ENCODE results near the gene GOLPH3. TPM values are rescaled to one million over a fixed set of nuclear protein-coding genes. Genes with fewer than 3 reads are reported as not detected.

Gene GOLPH3
- total RNA-seq, 1 experiment from 2014 or later, result 69.2 TPM

- intact Hi-C loops (cut with micrococcal nuclease), result no loop called here
- CTCF ChIA-PET, result no interaction called here
- POLR2A ChIA-PET, result no interaction called here
- Histone ChIP-seq H3K4me3 (replicated peaks in 1 of 2; ENCODE audit: low read depth in 1 of 2, low read length in 2 of 2) (no peak overlapping the region), H4K20me1 (ENCODE audit: insufficient read depth) (peaks cover 14% of the 10 kb centered on the region; the same call in 1 of the 2 replicates), H3K4me1 (ENCODE audit: control insufficient read depth in 1 of 2, insufficient read depth in 2 of 2, low read length in 2 of 2) (no peaks in the 10 kb centered on the region), H2AFZ (ENCODE audit: low read depth, low read length, poor library complexity, severe bottlenecking) (no peak overlapping the region), H3K27me3 (ENCODE audit: insufficient read depth, low read length) (no peaks in the 10 kb centered on the region), H3K36me3 (ENCODE audit: control insufficient read depth in 1 of 2, insufficient read depth in 2 of 2, low read length in 2 of 2) (peaks cover 12 to 21% of the 10 kb centered on the region in 2 experiments; a peak in 3 of 4 replicates), H3K27ac (ENCODE audit: low read depth, low read length) (no peak overlapping the region), H3K9ac (ENCODE audit: low read length) (no peak overlapping the region), H3K9me3 (ENCODE audit: control insufficient read depth in 1 of 2, insufficient read depth in 1 of 2, low read depth in 1 of 2, low read length in 2 of 2) (no peaks in the 10 kb centered on the region), H3K9me2 (ENCODE audit: insufficient read depth) (no peaks in the 10 kb centered on the region), H3K4me2 (ENCODE audit: low read length) (no peak overlapping the region), H3K79me2 (ENCODE audit: insufficient read depth, low read length) (peaks cover 84% of the 10 kb centered on the region)
- BruUV-seq (replicated peaks), result no TSS peak
- RAD21 ChIA-PET (ENCODE audit: low non-redundant PET in 1 of 2, low total read pairs in 2 of 2, uncharacterized antibody in 2 of 2, unreplicated experiment in 2 of 2), result no interaction called here
- ATAC-seq, result no peak
- no peak for DNase-seq (ENCODE audit: low read depth, low spot score)
- TF ChIP-seq SIN3A (IDR thresholded peaks at IDR 0.05; ENCODE audit: low read depth) (no peak), ATF3 (IDR thresholded peaks at IDR 0.05) (no peak), CTCF (IDR thresholded peaks at IDR 0.05 in 2 of 3, conservative IDR thresholded peaks at IDR 0.05 in 1 of 3; ENCODE audit: borderline replicate concordance in 1 of 3, insufficient read depth in 1 of 3, low read depth in 2 of 3, low read length in 2 of 3) (no peak), POLR2AphosphoS5 (IDR thresholded peaks at IDR 0.05; ENCODE audit: low read depth, low read length) (no peak)
Measured at GRCh38 chr5:32130865-32131264, 43.3 kb downstream of the GOLPH3 start.

- TF ChIP-seq ZNF274 (IDR thresholded peaks at IDR 0.05; ENCODE audit: low read depth, low read length), result no peak
- TF ChIP-seq CEBPB (IDR thresholded peaks at IDR 0.05; ENCODE audit: low read depth), result no peak
- no peak for TF ChIP-seq POLR2A (IDR thresholded peaks at IDR 0.05; ENCODE audit: borderline replicate concordance, extremely low read depth, insufficient read depth, insufficient read length)
- no peak for TF ChIP-seq ZFX (IDR thresholded peaks at IDR 0.05)
- TF ChIP-seq RAD21 (IDR thresholded peaks at IDR 0.05; ENCODE audit: low read depth), result no peak
- TF ChIP-seq POLR2AphosphoS5 (IDR thresholded peaks at IDR 0.05; ENCODE audit: low read depth, low read length), result no peak
- H4K20me1 ChIP-seq (ENCODE audit: insufficient read depth), result 0 out of 2 replicates have a peak, but pooled peaks cover 10% of the 10 kb centered on the region
- H3K4me3 ChIP-seq (replicated peaks in 1 of 2; ENCODE audit: low read depth in 1 of 2, low read length in 2 of 2), result no peak overlapping the region
- ChIA-PET RAD21 (ENCODE audit: low non-redundant PET in 1 of 2, low total read pairs in 2 of 2, uncharacterized antibody in 2 of 2, unreplicated experiment in 2 of 2) (no interaction called here), POLR2A (interaction anchor here (0.5 kb wide), 1 partner anchor 552 kb away, joined by 3 read pairs; no protein-coding TSS in a partner anchor), CTCF (no interaction called here)
- H3K79me2 ChIP-seq (ENCODE audit: insufficient read depth, low read length), result peaks cover 89% of the 10 kb centered on the region
- no peaks in the 10 kb centered on the region for H3K27me3 ChIP-seq (ENCODE audit: insufficient read depth, low read length)
- no peaks in the 10 kb centered on the region for H3K9me2 ChIP-seq (ENCODE audit: insufficient read depth)
- no peak overlapping the region for H2AFZ ChIP-seq (ENCODE audit: low read depth, low read length, poor library complexity, severe bottlenecking)
- DNase-seq (ENCODE audit: low read depth, low spot score), result no peak
- no TSS peak for BruUV-seq (replicated peaks)
- H3K9me3 ChIP-seq (ENCODE audit: control insufficient read depth in 1 of 2, insufficient read depth in 1 of 2, low read depth in 1 of 2, low read length in 2 of 2), result no peaks in the 10 kb centered on the region
- no peaks in the 10 kb centered on the region for H3K4me1 ChIP-seq (ENCODE audit: control insufficient read depth in 1 of 2, insufficient read depth in 2 of 2, low read length in 2 of 2)
- no peak overlapping the region for H3K9ac ChIP-seq (ENCODE audit: low read length)
- H3K36me3 ChIP-seq (ENCODE audit: control insufficient read depth in 1 of 2, insufficient read depth in 2 of 2, low read length in 2 of 2), result peaks cover 7 to 13% of the 10 kb centered on the region in 2 experiments; a peak in 3 of 4 replicates
- no peak overlapping the region for H3K27ac ChIP-seq (ENCODE audit: low read depth, low read length)
- intact Hi-C loops (cut with micrococcal nuclease), result no loop called here
- ATAC-seq, result no peak
- H3K4me2 ChIP-seq (ENCODE audit: low read length), result no peak overlapping the region
Measured at GRCh38 chr5:32129074-32129598, 45.0 kb downstream of the GOLPH3 start.

Measured in HCT116 (cell line).